ENCODE results near the gene FSTL5. TPM values are rescaled to one million over a fixed set of nuclear protein-coding genes. Genes with fewer than 3 reads are reported as not detected.

The FSTL5 gene
- total RNA-seq, 1 donor from 2014 or later: not detected

DNA sequence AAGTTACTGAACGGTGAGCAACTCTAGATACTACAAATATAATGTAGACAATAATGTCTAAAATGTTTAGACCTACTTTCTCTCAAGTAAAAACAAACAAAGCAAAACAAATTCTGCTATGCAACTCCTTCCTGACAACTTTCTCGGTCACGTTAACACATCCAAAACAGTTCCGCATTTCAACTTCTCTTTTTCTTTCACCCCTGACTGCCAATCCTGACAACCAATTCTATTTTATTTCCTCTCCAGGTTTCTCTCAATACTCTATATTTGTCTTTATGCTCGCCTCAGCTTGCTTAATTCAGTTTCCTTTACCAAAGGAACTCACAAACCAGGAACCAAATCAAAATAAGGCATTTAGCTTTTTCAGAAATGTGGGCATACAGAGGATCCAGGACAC, 513.0 kb downstream of the FSTL5 start:
- TF ChIP-seq, protein P1, sequence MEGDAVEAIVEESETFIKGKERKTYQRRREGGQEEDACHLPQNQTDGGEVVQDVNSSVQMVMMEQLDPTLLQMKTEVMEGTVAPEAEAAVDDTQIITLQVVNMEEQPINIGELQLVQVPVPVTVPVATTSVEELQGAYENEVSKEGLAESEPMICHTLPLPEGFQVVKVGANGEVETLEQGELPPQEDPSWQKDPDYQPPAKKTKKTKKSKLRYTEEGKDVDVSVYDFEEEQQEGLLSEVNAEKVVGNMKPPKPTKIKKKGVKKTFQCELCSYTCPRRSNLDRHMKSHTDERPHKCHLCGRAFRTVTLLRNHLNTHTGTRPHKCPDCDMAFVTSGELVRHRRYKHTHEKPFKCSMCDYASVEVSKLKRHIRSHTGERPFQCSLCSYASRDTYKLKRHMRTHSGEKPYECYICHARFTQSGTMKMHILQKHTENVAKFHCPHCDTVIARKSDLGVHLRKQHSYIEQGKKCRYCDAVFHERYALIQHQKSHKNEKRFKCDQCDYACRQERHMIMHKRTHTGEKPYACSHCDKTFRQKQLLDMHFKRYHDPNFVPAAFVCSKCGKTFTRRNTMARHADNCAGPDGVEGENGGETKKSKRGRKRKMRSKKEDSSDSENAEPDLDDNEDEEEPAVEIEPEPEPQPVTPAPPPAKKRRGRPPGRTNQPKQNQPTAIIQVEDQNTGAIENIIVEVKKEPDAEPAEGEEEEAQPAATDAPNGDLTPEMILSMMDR (conservative IDR thresholded peaks at IDR 0.05; ENCODE audit: low read depth, low read length): no peak
- DNase-seq (ENCODE audit: low read depth): no peak
- H3K4me3 ChIP-seq (ENCODE audit: low read depth, low read length): no peak overlapping the region

DNA sequence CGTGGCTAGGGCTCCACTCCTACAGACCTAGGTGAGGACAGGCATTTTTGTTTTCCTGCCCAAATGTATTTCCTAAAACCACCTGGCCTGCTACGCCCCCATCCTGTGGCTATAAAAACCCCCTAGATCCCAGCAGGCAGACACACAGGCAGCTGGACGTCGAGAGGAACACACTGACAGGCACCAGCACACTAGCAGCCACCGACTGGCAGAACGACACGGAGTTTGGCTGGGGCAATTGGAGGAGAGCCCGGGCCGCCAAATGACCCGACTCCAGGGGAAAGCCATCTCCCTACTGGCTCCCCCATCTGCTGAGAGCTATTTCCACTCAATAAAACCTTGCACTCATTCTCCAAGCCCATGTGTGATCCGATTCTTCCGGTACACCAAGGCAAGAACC, 516.0 kb downstream of the FSTL5 start:
- DNase-seq (ENCODE audit: low read depth): no peak
- TF ChIP-seq, protein P1 (conservative IDR thresholded peaks at IDR 0.05; ENCODE audit: low read depth, low read length): no peak
- H3K4me3 ChIP-seq (ENCODE audit: low read depth, low read length): no peak overlapping the region

DNA sequence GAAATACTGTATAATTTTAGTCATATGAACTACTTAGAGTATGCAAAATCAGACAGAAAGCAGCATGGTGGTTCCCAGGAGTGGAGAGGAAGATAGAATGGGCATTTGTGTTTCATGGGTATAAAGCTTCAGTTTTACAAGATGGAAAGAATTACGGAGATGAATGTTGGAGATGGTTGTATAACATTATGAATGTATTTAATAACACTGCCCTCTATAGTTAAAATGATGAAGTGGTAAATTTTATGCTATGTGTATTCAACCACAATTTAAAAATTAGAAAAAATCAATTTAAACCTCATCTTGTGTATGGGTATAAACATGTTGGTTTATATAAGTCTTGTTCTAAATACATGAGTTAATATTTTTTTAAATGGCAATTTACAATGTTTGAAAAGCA, 521.1 kb downstream of the FSTL5 start:
- H3K4me3 ChIP-seq (ENCODE audit: low read depth, low read length): no peak overlapping the region
- TF ChIP-seq, protein P1 (conservative IDR thresholded peaks at IDR 0.05; ENCODE audit: low read depth, low read length): no peak
- no peak for DNase-seq (ENCODE audit: low read depth)

DNA sequence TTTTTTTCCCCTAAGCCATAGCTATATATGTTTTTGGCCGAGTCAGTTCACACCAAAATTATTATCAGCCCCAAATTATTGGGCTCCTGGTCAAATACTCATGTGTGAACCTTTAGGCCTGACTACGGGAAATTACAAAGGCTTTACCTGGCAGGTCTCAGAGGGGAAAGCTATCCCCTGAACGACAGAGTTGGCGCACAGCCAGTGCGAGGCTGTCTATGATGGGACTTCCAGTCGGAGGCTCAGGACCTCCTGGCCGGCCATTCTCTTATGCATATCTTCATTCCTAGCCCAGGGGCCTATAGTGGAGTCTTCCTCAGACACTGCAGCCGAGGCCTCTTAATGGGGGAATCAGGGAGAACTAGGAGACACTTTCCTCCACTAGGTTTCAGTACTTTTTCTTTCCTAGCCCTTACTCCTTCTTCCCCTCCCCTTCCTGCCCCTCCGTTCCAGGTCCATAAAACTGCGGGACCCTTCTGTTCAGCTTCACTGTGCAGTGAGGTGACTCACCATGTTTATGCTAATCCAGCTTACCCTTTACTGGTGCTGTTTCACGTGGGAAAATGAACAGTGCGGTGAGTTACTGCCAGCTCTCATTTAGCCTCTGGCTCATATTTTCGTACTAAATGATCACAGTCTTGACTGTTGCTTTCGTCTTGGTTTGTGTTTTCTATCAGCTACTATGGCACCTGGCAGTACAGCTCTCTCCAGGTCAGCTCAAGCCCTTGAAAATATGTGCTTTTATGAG, 533.9 kb downstream of the FSTL5 start:
- peak; percentile 15 for DNase-seq (ENCODE audit: low read depth)
- no peak overlapping the region for H3K4me3 ChIP-seq (ENCODE audit: low read depth, low read length)
- TF ChIP-seq, protein P1 (conservative IDR thresholded peaks at IDR 0.05; ENCODE audit: low read depth, low read length): no peak

DNA sequence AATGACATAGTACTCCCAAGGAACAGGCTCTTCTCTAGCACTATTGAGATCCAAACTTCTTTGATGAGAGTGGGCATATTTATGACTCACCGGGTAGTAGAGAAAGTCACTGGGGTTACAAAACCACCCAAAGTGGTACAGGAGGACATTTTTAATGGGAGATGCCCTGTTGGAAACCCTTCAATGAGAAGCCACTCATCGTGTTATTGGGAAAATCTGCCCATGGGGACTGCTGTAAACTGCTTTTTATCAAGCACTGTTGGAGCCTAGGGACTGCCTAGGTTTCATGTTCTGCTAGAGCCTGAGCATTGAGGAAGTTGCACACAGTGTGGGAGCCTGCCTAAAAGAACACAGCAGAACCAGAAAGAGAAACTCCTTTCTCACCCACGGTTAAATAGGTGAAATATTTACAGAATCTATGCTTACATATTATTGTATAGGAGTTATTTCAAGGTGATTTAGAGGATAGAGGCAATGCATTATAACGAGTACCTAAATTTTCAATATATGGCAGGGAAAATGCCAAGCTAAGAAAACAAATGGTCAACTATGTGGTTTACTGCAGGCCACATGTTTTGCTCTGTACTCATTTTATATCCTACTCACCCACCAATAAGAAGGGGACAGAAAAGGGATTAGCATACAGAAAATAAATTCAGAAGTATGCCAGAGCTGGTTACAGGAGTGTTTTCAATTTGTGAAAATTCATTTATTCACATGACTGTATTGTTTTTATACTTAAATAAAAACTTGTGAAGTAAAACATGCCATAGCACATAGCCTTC, 559.1 kb downstream of the FSTL5 start:
- no peak overlapping the region for H3K4me3 ChIP-seq (ENCODE audit: low read depth, low read length)
- no peak for DNase-seq (ENCODE audit: low read depth)
- TF ChIP-seq, protein P1 (conservative IDR thresholded peaks at IDR 0.05; ENCODE audit: low read depth, low read length): no peak

DNA sequence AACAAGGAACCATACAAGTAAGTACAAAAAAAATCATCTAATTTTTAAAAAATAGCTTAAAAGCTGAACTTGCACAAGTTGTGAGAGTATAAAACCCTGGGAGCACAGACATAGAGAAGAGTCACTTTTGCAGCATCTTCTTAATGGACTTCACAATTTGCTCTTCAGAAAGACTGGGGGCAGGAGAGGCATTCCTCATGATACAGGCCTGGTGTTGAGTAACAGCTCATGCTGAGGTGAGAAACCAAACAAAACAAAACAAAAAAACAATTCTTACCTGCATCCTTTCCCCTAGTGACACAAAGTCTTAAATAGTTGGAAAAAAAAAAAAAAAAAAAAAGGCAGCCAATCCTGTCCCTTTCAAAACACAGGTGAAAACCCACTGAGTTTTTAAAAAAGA, 562.8 kb downstream of the FSTL5 start:
- DNase-seq (ENCODE audit: low read depth): no peak
- TF ChIP-seq, protein P1 (conservative IDR thresholded peaks at IDR 0.05; ENCODE audit: low read depth, low read length): no peak

More for the DNA sequence above, 562.8 kb downstream of the FSTL5 start:
- H3K4me3 ChIP-seq (ENCODE audit: low read depth, low read length): no peak overlapping the region

Data from epithelial cell of proximal tubule (primary cell).